HG03442 (cell line): ENCODE data around the gene SLC35F4.

Experiments used
- ATAC-seq: cut with Tn5 transposase; IDR thresholded peaks from one replicate; pipeline ENCODE4 v1.9.1; 2021; ENCODE audit warnings: mild to moderate bottlenecking, moderate library complexity; ENCODE audit not compliant: unreplicated experiment

The SLC35F4 gene

GRCh38 chr14:57641776-57642175, 224.1 kb downstream of the SLC35F4 start:
- no peak for ATAC-seq

DNA sequence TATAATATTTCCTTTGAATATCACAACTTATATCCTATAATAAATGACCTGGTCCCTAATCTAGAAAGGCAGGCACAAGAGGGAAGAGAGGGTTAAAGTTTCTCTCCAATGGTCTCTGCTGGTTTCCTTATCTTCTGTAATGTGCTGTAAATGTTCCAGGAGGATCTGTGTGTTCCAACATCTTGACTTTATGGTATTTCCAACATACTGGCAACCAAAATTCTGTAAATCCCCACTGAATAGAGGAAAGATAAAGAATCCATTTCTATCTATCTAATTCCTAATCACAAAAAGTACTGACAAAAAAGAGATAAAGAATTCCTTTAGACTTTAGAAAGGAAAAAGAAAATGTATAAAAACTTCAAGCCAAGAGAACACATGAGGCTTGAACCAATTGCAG, 225.9 kb downstream of the SLC35F4 start:
- ATAC-seq, result no peak

DNA sequence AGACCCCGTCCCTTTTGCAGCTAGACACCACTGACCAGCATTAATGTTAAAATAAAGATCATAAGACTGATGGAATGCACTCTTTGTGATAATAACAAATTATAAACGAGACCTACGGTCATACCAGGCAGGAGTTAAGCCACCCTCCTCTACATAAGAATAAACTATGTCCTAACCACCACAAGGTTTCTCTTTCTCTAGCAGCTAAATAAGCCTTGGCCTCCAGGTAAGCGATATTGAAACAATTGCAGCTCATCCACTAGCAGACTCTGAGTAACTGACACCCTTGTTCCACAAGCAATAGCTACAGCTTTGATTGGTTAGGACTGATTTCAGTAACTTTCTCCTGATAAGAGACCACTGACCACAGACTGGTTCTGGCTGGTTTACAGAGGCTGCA, 228.0 kb downstream of the SLC35F4 start:
- ATAC-seq, result no peak

DNA sequence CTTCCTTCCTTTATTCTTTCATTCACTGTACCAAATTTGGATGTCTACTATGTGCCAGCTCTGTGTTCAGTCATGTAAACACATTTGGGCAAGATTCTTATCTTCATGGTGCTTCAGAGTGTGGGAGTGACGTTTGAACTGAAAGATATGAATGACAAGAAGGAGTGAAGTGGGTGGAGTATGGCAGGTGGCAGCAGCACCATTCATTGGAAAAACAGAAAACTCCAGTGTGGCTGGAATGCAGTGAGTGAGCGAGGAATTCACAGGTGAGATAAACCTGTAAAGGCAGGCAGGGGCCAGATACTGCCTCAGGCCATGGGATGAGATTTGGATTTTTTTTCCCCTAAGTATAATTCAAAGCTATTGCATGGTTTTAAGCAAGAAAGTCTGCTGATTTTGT, 231.6 kb downstream of the SLC35F4 start:
- ATAC-seq, result no peak

DNA sequence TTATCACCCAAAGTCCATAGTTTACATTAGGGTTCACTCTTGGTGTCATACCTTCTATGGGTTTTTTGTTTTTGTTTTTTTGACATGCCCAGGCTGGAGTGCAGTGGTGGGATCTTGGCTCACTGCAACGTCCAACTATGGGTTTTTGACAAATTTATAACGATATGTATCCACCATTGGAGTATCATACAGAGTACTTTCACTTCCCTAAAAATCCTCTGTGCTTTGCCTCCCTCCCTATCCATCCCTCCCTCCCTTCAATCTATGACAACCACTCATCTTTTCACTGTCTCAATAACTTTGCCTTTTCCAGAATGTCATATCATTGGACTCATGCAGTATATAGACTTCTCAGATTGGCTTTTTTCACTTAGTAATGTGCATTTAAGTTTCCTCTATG, 233.2 kb downstream of the SLC35F4 start:
- no peak for ATAC-seq

- ATAC-seq, result no peak
These were observed 248.4 kb downstream of the SLC35F4 start for GRCh38 chr14:57617510-57617909.

DNA sequence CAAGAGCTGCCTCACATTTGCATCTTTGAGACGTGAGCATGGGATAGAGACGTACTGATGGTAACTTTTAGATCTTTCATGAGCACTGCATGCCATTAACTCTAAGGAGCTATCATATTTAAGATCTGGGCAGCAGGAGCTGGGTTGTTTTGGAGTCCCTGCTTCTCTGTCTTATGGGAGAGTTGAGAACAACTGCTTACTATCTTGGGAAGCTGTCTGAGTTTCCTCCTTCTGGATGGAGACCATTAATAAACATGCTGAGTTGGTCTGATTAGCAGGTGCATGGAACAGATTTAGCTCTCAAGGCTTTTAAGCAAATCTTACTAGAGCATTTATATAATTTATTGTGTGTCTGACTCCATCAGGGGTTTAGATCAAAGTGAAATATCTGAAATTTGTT, 252.9 kb downstream of the SLC35F4 start:
- ATAC-seq, result no peak

- no peak for ATAC-seq
These were observed 254.3 kb downstream of the SLC35F4 start for GRCh38 chr14:57611555-57612075.

- no peak for ATAC-seq
These were observed 255.3 kb downstream of the SLC35F4 start for GRCh38 chr14:57610631-57611030.

DNA sequence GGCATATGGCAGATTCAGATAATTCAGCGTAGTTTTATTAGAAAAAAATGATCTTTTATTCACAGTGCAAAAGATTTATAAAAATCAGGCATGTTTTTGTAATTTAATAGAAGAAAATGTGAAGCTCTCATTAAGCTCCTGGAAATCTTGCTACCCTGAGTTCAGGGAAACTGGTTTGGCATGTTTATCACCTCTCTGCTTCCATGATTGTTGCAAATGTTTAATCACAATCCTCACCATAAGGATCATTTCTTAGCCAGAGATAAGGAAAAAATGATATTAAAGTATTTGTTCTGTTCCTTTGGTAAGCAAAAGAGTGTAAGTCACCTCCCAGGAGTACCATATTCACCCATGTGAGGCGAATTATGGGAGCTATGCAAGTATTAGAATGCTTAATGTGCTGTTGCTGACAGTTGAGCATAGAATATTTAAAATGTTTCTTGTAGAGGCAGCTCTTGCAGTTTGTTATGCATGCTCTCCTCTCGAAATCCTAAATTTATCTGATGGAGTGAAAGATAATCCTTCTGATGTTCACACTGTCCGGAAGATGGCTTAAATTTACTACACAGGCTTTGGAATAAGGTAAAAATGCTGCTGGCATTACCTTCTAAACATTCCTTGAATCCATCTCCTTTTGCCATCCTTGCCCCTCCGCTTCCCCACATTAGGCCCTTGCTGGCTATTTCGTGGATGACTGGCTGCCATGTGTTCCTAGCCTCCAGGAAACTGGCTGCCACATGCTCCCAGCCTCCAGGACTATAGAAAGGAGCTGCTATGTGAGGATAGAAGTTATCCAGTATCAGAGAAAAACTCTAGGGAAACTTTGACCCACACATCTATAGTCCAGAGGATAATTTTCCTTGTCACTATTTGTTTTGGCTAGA, 256.5 kb downstream of the SLC35F4 start:
- ATAC-seq, result no peak

GRCh38 chr14:57607086-57607485, 258.8 kb downstream of the SLC35F4 start:
- no peak for ATAC-seq

DNA sequence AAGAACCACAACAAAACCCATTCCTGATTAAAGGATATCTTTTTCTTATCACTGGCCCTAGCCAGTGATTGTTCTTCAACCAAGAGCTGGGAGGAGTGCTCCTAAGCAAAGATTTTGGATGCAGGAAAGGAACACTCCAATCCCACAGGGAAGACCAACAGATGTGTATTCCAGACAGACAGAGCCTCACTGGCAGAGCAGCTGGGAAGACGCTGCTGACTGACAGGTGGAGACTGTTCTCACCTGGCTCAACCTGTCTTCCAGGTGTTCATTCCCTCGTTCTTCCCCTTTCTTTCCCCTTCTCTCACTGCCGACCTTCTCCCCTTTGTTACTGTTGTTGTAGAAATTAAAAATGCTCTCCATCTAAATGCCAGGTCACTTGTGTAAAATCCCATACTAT, 282.5 kb downstream of the SLC35F4 start:
- ATAC-seq, result no peak

- no peak for ATAC-seq
These were observed 283.1 kb downstream of the SLC35F4 start for GRCh38 chr14:57582746-57583145.

DNA sequence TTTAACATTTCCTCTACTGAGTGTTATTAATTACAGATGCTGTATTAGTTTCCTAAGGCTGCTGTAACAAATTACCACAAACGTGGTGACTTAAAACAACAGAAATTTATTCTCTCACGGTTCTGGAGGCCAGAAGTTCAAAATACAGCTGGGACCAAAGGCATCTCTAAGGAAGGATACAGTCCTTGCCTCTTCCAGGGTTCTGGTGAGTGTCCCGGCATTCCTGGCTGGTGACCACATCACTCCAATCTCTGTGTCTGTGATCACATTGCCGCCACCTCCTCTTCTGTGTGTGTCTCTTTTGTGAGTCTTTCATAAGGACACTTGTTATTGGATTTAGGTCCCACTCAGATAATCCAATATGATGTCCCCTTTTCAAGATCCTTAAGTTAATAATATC, 287.1 kb downstream of the SLC35F4 start:
- no peak for ATAC-seq

DNA sequence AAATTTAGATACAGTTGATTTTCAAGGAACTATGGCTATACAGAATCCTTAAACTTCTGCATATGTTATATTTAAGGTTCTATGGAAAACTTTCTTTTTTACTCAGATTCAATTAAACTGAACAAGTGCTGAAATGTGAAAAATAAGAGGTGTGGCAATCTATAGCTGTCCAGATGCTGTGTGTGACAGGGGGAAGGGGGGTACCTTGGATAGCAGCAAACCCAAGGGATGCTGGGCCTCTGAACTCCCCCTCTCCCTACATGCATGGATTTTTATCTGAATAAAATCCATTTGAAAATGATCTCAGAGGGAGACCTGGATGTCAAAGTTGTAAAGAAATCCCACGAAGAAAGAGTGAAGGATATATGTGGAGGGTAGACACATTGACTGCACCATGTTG, 289.4 kb downstream of the SLC35F4 start:
- no peak for ATAC-seq

GRCh38 chr14:57575482-57575881, 290.4 kb downstream of the SLC35F4 start:
- no peak for ATAC-seq

- no peak for ATAC-seq
These were observed 291.1 kb downstream of the SLC35F4 start for GRCh38 chr14:57574617-57575288.

GRCh38 chr14:57573173-57573572, 292.7 kb downstream of the SLC35F4 start:
- ATAC-seq, result no peak

DNA sequence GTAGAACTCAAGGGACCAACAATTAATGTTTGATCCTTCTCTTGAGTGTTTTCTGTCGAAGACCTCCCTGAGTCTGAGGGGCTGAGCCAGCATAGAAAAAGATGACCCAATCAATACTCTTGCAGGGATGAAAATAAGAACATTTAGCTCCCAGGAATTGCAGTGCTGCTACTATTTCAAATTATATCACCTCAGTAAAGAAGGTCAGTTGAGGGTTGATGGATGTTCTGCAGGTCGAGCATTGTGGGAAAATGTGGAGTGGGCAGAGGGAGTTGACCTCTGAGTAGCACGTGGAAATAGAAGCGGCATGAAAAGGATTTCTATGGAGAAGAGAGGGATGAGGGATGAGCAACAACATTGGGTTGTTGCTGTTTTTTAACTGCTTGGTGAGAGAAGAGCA, 297.3 kb downstream of the SLC35F4 start:
- no peak for ATAC-seq

DNA sequence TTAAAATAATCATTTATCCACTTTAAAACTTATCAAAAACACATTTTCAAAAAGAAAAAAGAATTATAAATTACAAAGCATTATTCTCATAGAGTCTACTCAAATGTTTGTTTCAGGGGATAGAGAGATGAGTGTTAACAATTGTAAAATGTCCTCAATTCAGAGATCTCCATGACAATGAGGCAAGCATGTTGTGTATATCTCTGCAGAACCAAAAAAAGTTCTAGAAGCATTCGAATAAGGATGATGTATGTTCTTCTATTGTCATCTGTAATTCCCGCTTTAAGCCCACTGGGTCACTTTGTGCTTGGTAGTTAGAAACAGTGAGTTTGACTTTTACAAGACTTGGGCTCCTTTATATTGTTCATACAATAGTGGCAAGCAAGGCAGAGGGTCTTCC, 298.7 kb downstream of the SLC35F4 start:
- no peak for ATAC-seq

DNA sequence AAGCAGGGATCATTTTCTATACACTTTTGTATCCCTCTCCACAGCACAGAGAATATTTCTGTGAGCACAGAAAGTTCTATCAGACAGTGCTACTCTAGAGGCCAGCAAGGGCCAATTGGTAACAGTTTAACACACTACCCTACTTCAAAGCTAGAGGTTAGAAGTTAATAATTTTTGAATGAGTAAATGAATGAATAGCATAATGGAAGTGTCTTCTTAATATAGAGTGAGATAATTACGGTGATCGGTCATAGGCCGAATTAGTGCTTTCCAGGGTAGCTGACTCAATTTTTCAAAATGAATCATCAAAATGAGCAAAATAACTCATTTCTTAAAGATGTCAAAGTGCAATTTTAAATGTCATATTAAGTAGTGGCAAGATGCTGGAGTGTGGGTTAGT, 305.2 kb downstream of the SLC35F4 start:
- ATAC-seq, result peak; percentile 80

DNA sequence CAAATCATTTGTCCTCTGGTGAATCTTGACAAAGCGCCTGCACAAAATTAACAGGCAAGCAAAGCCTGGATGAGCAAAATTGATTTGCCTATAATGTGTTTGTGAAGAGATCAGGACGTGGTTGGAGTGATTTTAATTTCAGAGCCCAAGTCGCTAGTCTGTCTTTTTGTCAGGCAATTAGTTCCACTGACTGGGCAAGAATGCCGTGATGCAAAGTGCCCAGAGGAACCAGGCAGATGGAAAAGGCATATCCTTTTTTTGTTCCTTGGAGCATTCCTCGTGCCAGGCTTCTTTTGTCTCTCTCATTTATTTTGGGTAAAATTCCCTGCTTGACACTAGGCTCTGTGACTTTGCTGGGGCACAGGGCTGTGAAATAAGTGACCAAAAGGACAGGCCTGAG, 306.3 kb downstream of the SLC35F4 start:
- no peak for ATAC-seq
